Stimulated activated naive CD8-positive, alpha-beta T cell treated with anti-CD3 and anti-CD28 coated beads, Interleukin-15, Interleukin-2, amounts not matched to agents 100 U/mL and 50 U/mL, for 24 hours (primary cell): ENCODE measurements around the gene HSD17B14.

Experiments
- ATAC-seq: fragments of 150-1000 bp; cut with Tn5 transposase; one replicate; pipeline ENCODE4 v1.10.0; 2021
- DNase-seq: peaks from one replicate; pipeline ENCODE4 v3.0.0; 2021

Gene HSD17B14

GRCh38 chr19:48826606-48827020 is 9.7 kb downstream of the HSD17B14 start:
- ATAC-seq (no peak), DNase-seq (no peak)

GRCh38 chr19:48822514-48822913 is 13.8 kb downstream of the HSD17B14 start:
- DNase-seq = no peak
- ATAC-seq = no peak

GRCh38 chr19:48821633-48822032 is 14.7 kb downstream of the HSD17B14 start:
- DNase-seq (no peak), ATAC-seq (no peak)

- no peak for DNase-seq
- ATAC-seq = no peak
These were observed 16.9 kb downstream of the HSD17B14 start for GRCh38 chr19:48819366-48819816.

GRCh38 chr19:48818234-48818820 is 18.0 kb downstream of the HSD17B14 start:
- no peak for ATAC-seq
- DNase-seq = no peak

- no peak for DNase-seq
- no peak for ATAC-seq
These were observed 18.6 kb downstream of the HSD17B14 start for GRCh38 chr19:48817585-48818124.

GRCh38 chr19:48815870-48816501 is 20.3 kb downstream of the HSD17B14 start:
- DNase-seq (no peak), ATAC-seq (no peak)

GRCh38 chr19:48814895-48815294 is 21.4 kb downstream of the HSD17B14 start:
- ATAC-seq = no peak
- no peak for DNase-seq

GRCh38 chr19:48813123-48813913 is 23.0 kb downstream of the HSD17B14 start:
- DNase-seq (no peak), ATAC-seq (no peak)

- ATAC-seq (peak; percentile 66), DNase-seq (peak; percentile 79)
These were observed 24.0 kb downstream of the HSD17B14 start for GRCh38 chr19:48812094-48812929.

GRCh38 chr19:48810151-48810550 is 26.1 kb downstream of the HSD17B14 start:
- DNase-seq (no peak), ATAC-seq (no peak)

- ATAC-seq (no peak), DNase-seq (no peak)
These were observed 28.5 kb downstream of the HSD17B14 start for GRCh38 chr19:48807590-48808308.

GRCh38 chr19:48806818-48807589 is 29.3 kb downstream of the HSD17B14 start:
- peak; percentile 31 for DNase-seq

GRCh38 chr19:48806518-48806817 is 29.8 kb downstream of the HSD17B14 start:
- no peak for ATAC-seq

More at GRCh38 chr19:48806818-48807589, 29.3 kb downstream of the HSD17B14 start:
- ATAC-seq = no peak

GRCh38 chr19:48805452-48805851 is 30.8 kb downstream of the HSD17B14 start:
- ATAC-seq (no peak), DNase-seq (no peak)

More at GRCh38 chr19:48806518-48806817, 29.8 kb downstream of the HSD17B14 start:
- DNase-seq = no peak

GRCh38 chr19:48804496-48804895 is 31.8 kb downstream of the HSD17B14 start:
- no peak for DNase-seq
- no peak for ATAC-seq

GRCh38 chr19:48802623-48803022 is 33.7 kb downstream of the HSD17B14 start:
- ATAC-seq (no peak), DNase-seq (no peak)

GRCh38 chr19:48799358-48800300 is 36.7 kb downstream of the HSD17B14 start:
- DNase-seq = no peak
- no peak for ATAC-seq

- ATAC-seq = no peak
- no peak for DNase-seq
These were observed 37.4 kb downstream of the HSD17B14 start for GRCh38 chr19:48798937-48799336.
